Kidney (tissue), 14 donors: ENCODE results near the gene ITPRIPL2. TPM values are rescaled to one million over a fixed set of nuclear protein-coding genes. Genes with fewer than 3 reads are reported as not detected.

ENCODE experiments used
- DNase-seq, 5 donors: peaks; one replicate each; pipeline ENCODE4 v3.0.0-alpha.2; 2013 to 2020
- FAIRE-seq: peaks from 2 replicates; lab custom pipeline; 2012; peaks lifted over from hg19 to GRCh38; lab: Jason Lieb, UNC
- H3K27ac ChIP-seq, 2 donors: one replicate each; pipeline ENCODE4 v1.7.0; 2013; ENCODE audit warnings: low read depth in 2 of 2, low read length in 2 of 2, inconsistent platforms in 1 of 2
- H3K27me3 ChIP-seq: one replicate; pipeline ENCODE4 v1.7.1; 2013; ENCODE audit warnings: low read length, inconsistent platforms; ENCODE audit not compliant: control insufficient read depth, insufficient read depth
- H3K36me3 ChIP-seq, 3 donors: one replicate each; pipeline versions ENCODE4 v1.7.0 to v1.7.1; 2013; ENCODE audit warnings: low read length in 3 of 3, control low read depth in 1 of 3, inconsistent platforms in 1 of 3; ENCODE audit not compliant: insufficient read depth in 3 of 3, control insufficient read depth in 2 of 3
- H3K4me1 ChIP-seq, 3 donors: one replicate each; pipeline versions ENCODE4 v1.7.0 to v1.7.1; 2013; ENCODE audit warnings: low read length in 3 of 3, inconsistent platforms in 1 of 3, low read depth in 1 of 3; ENCODE audit not compliant: control insufficient read depth in 2 of 3, insufficient read depth in 2 of 3
- H3K4me3 ChIP-seq, 3 donors: one replicate each; pipeline versions ENCODE4 v1.7.0 to v1.8.1; 2013; ENCODE audit warnings: low read length in 3 of 3, control low read depth in 1 of 3, inconsistent platforms in 1 of 3
- H3K9ac ChIP-seq, 3 donors: one replicate each; pipeline versions ENCODE4 v1.7.0 to v1.7.1; 2013; ENCODE audit warnings: low read length in 3 of 3, control low read depth in 1 of 3, inconsistent platforms in 1 of 3
- H3K9me3 ChIP-seq, 3 donors: one replicate each; pipeline versions ENCODE4 v1.7.0 to v1.7.1; 2013; ENCODE audit warnings: low read length in 3 of 3, control low read depth in 1 of 3, inconsistent platforms in 1 of 3; ENCODE audit not compliant: control insufficient read depth in 2 of 3, insufficient read depth in 1 of 3
- CTCF ChIP-seq: IDR thresholded peaks from 3 replicates; pipeline ENCODE4 v1.5.1; 2012; ENCODE audit warnings: mild to moderate bottlenecking, moderate library complexity, borderline replicate concordance; ENCODE audit not compliant: insufficient read depth; ENCODE audit errors: extremely low read depth
- intact Hi-C: fragments of 100-400 bp; cut with DNase I; formaldehyde crosslinking; loops from one replicate; pipeline ENCODE4 v1.11.1; 2022
- polyA plus RNA-seq: library from polyadenylated mRNA; stranded (reverse); fragments of 350-450 nt; fragmentation: Illumina TruSeq; extraction: RNeasy Lipid Tissue Mini Kit (QIAGEN cat#74804); gene quantifications from one replicate; pipeline ENCODE4 v1.2.3, GENCODE V29; 2014; ENCODE audit warnings: low read depth, low replicate concordance; ENCODE audit not compliant: insufficient read depth
- total RNA-seq: library from RNA; stranded (reverse); fragmentation: NEBNext Ultra II Directional; extraction: Animal tissue kit (Norgen Biotek cat#: 25700); gene quantifications from one replicate; pipeline ENCODE4 v1.2.1, GENCODE V29; 2021
- donor health status: control.
- donor health status: control.
- donor health status: control.
- donor health status: control.
- donor health status: control.
- donor health status: DM: yes; HTN: yes; CAD: no.
- donor health status: Normal renal cell carcinoma (clear cell type).

Gene ITPRIPL2
- total and polyA plus RNA-seq, 2 donors from 2014 or later = 6.7 to 48.1 TPM

GRCh38 chr16:19135896-19136438, 22.2 kb downstream of the ITPRIPL2 start:
- FAIRE-seq (no peak), DNase-seq (no peak)
- intact Hi-C loops = no loop called here
- no peak overlapping the region for H3K9ac ChIP-seq
- TF ChIP-seq CTCF = no peak
- no peak overlapping the region for H3K4me3 ChIP-seq
- no peaks in the 10 kb centered on the region for H3K9me3 ChIP-seq
- no peak overlapping the region for H3K27ac ChIP-seq
- peaks cover 0 to 17% (median 4%) of the 10 kb centered on the region in 3 donors for H3K4me1 ChIP-seq
- no peaks in the 10 kb centered on the region for H3K27me3 ChIP-seq
- no peaks in the 10 kb centered on the region for H3K36me3 ChIP-seq

GRCh38 chr16:19136549-19137196, 22.9 kb downstream of the ITPRIPL2 start:
- intact Hi-C loops = no loop called here
- Histone ChIP-seq H3K9ac (no peak overlapping the region), H3K4me3 (no peak overlapping the region), H3K27ac (no peak overlapping the region), H3K4me1 (peaks cover 0 to 15% (median 0%) of the 10 kb centered on the region in 3 donors), H3K27me3 (no peaks in the 10 kb centered on the region), H3K9me3 (no peaks in the 10 kb centered on the region), H3K36me3 (no peaks in the 10 kb centered on the region)
- TF ChIP-seq CTCF = no peak
- DNase-seq (no peak), FAIRE-seq (no peak)

- Histone ChIP-seq H3K9ac (no peak overlapping the region), H3K27me3 (no peaks in the 10 kb centered on the region), H3K36me3 (no peaks in the 10 kb centered on the region), H3K9me3 (no peaks in the 10 kb centered on the region), H3K4me1 (peaks cover 0 to 12% (median 0%) of the 10 kb centered on the region in 3 donors), H3K4me3 (no peak overlapping the region), H3K27ac (no peak overlapping the region)
- TF ChIP-seq CTCF = no peak
- DNase-seq (peak in 2 of 5 donors; percentile 41 to 49), FAIRE-seq (no peak)
- intact Hi-C loops = no loop called here
Observed at GRCh38 chr16:19137201-19138128, 23.7 kb downstream of the ITPRIPL2 start.
